Measurements from ENCODE around the gene PGAP1. TPM values are rescaled to one million over a fixed set of nuclear protein-coding genes. Genes with fewer than 3 reads are reported as not detected.

The PGAP1 gene
- total RNA-seq, 1 experiment from 2014 or later: 21.0 TPM

DNA sequence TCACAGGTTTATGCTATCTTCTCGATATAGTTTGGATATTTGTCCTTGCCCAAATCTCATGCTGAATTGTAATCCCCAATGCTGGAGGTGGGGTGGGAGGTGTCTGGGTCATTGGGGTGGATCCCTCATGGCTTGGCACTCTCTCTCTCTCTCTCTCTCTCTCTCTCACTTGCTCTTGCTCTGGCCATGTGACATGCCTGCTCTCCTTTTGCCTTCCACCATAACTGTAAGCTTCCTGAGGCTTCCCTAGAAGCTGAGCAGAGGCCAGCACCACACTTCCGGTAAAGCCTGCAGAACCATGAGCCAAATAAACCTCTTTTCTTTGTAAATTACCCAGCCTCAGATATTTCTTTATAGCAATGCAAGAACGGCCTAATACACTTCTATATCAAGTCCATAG is 41.3 kb upstream of the PGAP1 start:
- no peaks in the 10 kb centered on the region for H4K20me1 ChIP-seq (ENCODE audit: control insufficient read depth, insufficient read depth, insufficient read length)
- Mint-ChIP-seq H3K27ac (peak overlapping the region in 1 of 3 experiments; percentile 74; a peak in 4 of 7 replicates), H3K27me3 (ENCODE audit: low read depth) (no peaks in the 10 kb centered on the region), H3K9me3 (peaks cover 15% of the 10 kb centered on the region in 2 experiments; a peak in 4 of 5 replicates), H3K4me1 (peaks cover 23 to 37% of the 10 kb centered on the region in 2 experiments), H3K36me3 (ENCODE audit: insufficient read depth in 1 of 3, low read depth in 3 of 3) (peaks cover 5 to 18% (median 11%) of the 10 kb centered on the region in 3 experiments), H3K4me3 (no peak overlapping the region)
- H3K9me3 ChIP-seq (ENCODE audit: control insufficient read depth, low read depth, low read length): no peaks in the 10 kb centered on the region
- H4K8ac ChIP-seq (replicated peaks; ENCODE audit: insufficient read length, low read depth, low read length): no peak overlapping the region
- H2AFZ ChIP-seq (ENCODE audit: low read length): no peak overlapping the region
- no peak overlapping the region for H2BK20ac ChIP-seq (ENCODE audit: low read depth, low read length, poor library complexity, severe bottlenecking)
- no peak overlapping the region for H2BK5ac ChIP-seq (ENCODE audit: insufficient read length, low read length)
- no peak overlapping the region for H3K18ac ChIP-seq (ENCODE audit: insufficient read length, low read depth, low read length)
- no peak overlapping the region for H3K23ac ChIP-seq (ENCODE audit: insufficient read length, low read depth, low read length)
- H2BK120ac ChIP-seq (ENCODE audit: low read depth, low read length, poor library complexity, severe bottlenecking): no peak overlapping the region
- no peak overlapping the region for H3K4ac ChIP-seq (ENCODE audit: low read depth, low read length)
- WGBS (ENCODE audit: extremely low coverage, insufficient read length, low lambda C conversion rate): no CpG with 5 or more reads among the region's 3 CpGs
- no peaks in the 10 kb centered on the region for H3K23me2 ChIP-seq (ENCODE audit: insufficient read length, low read depth, low read length, poor library complexity, severe bottlenecking)
- H3K4me1 ChIP-seq (ENCODE audit: insufficient read depth, low read length): no peaks in the 10 kb centered on the region; the same call in 1 of the 2 replicates
- H3K27ac ChIP-seq (ENCODE audit: insufficient read length, low read depth, low read length): no peak overlapping the region
- H4K91ac ChIP-seq (ENCODE audit: insufficient read length, low read depth, low read length): no peak overlapping the region
- no peaks in the 10 kb centered on the region for H3K79me2 ChIP-seq (ENCODE audit: insufficient read depth, low read length)
- H3K79me1 ChIP-seq (ENCODE audit: insufficient read depth, low read depth, low read length, poor library complexity, severe bottlenecking): no peaks in the 10 kb centered on the region
- H3K56ac ChIP-seq (ENCODE audit: insufficient read length, low read depth, low read length): no peak overlapping the region
- H4K5ac ChIP-seq (ENCODE audit: insufficient read length, low read depth, low read length): no peak overlapping the region
- no peak overlapping the region for H2BK12ac ChIP-seq (ENCODE audit: insufficient read length, low read depth, low read length)
- TF ChIP-seq, protein P1, sequence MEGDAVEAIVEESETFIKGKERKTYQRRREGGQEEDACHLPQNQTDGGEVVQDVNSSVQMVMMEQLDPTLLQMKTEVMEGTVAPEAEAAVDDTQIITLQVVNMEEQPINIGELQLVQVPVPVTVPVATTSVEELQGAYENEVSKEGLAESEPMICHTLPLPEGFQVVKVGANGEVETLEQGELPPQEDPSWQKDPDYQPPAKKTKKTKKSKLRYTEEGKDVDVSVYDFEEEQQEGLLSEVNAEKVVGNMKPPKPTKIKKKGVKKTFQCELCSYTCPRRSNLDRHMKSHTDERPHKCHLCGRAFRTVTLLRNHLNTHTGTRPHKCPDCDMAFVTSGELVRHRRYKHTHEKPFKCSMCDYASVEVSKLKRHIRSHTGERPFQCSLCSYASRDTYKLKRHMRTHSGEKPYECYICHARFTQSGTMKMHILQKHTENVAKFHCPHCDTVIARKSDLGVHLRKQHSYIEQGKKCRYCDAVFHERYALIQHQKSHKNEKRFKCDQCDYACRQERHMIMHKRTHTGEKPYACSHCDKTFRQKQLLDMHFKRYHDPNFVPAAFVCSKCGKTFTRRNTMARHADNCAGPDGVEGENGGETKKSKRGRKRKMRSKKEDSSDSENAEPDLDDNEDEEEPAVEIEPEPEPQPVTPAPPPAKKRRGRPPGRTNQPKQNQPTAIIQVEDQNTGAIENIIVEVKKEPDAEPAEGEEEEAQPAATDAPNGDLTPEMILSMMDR (conservative IDR thresholded peaks at IDR 0.05): no peak
- H3K4me2 ChIP-seq (ENCODE audit: insufficient read depth, insufficient read length, low read length): no peak overlapping the region
- DNase-seq: no peak
- H3T11ph ChIP-seq (ENCODE audit: low read length): no peak overlapping the region
- H2AK5ac ChIP-seq (ENCODE audit: insufficient read length, low read length): no peak overlapping the region
- no peak overlapping the region for H3K9ac ChIP-seq (ENCODE audit: extremely low read depth, insufficient read length, low read length)
- no peak overlapping the region for H2BK15ac ChIP-seq (ENCODE audit: low read depth, low read length)
- H3K27me3 ChIP-seq (ENCODE audit: insufficient read depth, low read length): no peaks in the 10 kb centered on the region
- H3K14ac ChIP-seq (ENCODE audit: insufficient read depth, low read length): no peak overlapping the region
